K562 (cell line): Measurements from ENCODE around the gene LCNL1. TPM values are rescaled to one million over a fixed set of nuclear protein-coding genes. Genes with fewer than 3 reads are reported as not detected.

Source experiments
- ATAC-seq: fragments of 200-7000 bp; cut with Tn5 transposase; 3 replicates; pipeline ENCODE4 v1.9.1; 2020; ENCODE audit warnings: moderate library complexity
- BruUV-seq: library from RNA; stranded (reverse); fragments of 400-500 nt; replicated peaks from 2 replicates; lab custom pipeline; 2021; lab: Mats Ljungman, UMichigan
- CTCF ChIA-PET: fragments of 300-600 bp; formaldehyde crosslinking; extraction: SDS; loops from one replicate; lab custom pipeline; 2021; ENCODE audit warnings: low intra/inter-chr PET ratio; lab: Yijun Ruan, JAX
- POLR2A ChIA-PET: fragments of 300-600, 350-650 bp; sonication (Branson Sonifier 250); formaldehyde crosslinking; extraction: SDS; loops from one replicate; lab custom pipeline; 2021; ENCODE audit warnings: antibody characterized with exemption, inconsistent platforms; lab: Yijun Ruan, JAX
- DNase-seq, 4 experiments: peaks; one replicate each; pipeline versions ENCODE4 v3.0.0 to v3.0.0-alpha.2; 2011 to 2018; ENCODE audit warnings: low spot score in 3 of 4, mixed read lengths in 3 of 4; ENCODE audit errors: extremely low read depth in 1 of 4
- FAIRE-seq: peaks from 2 replicates; lab custom pipeline; 2011; peaks lifted over from hg19 to GRCh38; lab: Jason Lieb, UNC
- H2AFZ ChIP-seq: 2 replicates; pipeline ENCODE4 v1.6.0; 2011; ENCODE audit warnings: low read depth, low read length, control low read depth, inconsistent platforms
- H3K27ac ChIP-seq: fragments of 200-600 bp; 3 replicates; pipeline ENCODE4 v1.8.0; 2011; ENCODE audit warnings: low read depth, mild to moderate bottlenecking, control low read depth, inconsistent platforms, low read length, moderate library complexity, mixed read lengths; ENCODE audit errors: extremely low read depth
- H3K27me3 ChIP-seq, 2 experiments: fragments of 300-600 bp in 1 of 2; 2 replicates in 1 of 2; 3 replicates in 1 of 2; pipeline versions ENCODE4 v1.6.0 to v1.8.0; 2011; ENCODE audit warnings: inconsistent platforms in 2 of 2, low read length in 2 of 2, mild to moderate bottlenecking in 1 of 2, mixed read lengths in 1 of 2, moderate library complexity in 1 of 2; ENCODE audit not compliant: control insufficient read depth in 2 of 2, insufficient read depth in 2 of 2
- H3K36me3 ChIP-seq: fragments of 300-600 bp; 3 replicates; pipeline ENCODE4 v1.8.0; 2011; ENCODE audit warnings: mild to moderate bottlenecking, low read length, inconsistent platforms; ENCODE audit not compliant: control insufficient read depth, insufficient read depth
- H3K4me1 ChIP-seq, 2 experiments: fragments of 200-600 bp in 1 of 2; replicated peaks in 1 of 2; 2 replicates in 1 of 2; 3 replicates in 1 of 2; pipeline versions ENCODE4 v1.5.1 to v1.8.0; 2011; ENCODE audit warnings: inconsistent platforms in 2 of 2, low read length in 2 of 2, mild to moderate bottlenecking in 1 of 2, mixed read lengths in 1 of 2, moderate library complexity in 1 of 2; ENCODE audit not compliant: control insufficient read depth in 2 of 2, insufficient read depth in 2 of 2
- H3K4me2 ChIP-seq: 2 replicates; pipeline ENCODE4 v1.6.1; 2011; ENCODE audit warnings: low read length, control low read depth, inconsistent platforms, mixed read lengths; ENCODE audit not compliant: insufficient read depth
- H3K4me3 ChIP-seq: fragments of 200-600 bp; sonication (generic), shearing (Covaris generic); 2 replicates; pipeline ENCODE4 v1.5.1; 2016; ENCODE audit warnings: control low read depth, inconsistent platforms
- H3K79me2 ChIP-seq: fragments of 200-600 bp; 3 replicates; pipeline ENCODE4 v1.8.0; 2011; ENCODE audit warnings: low read length, inconsistent platforms; ENCODE audit not compliant: control insufficient read depth, insufficient read depth
- H3K9ac ChIP-seq, 2 experiments: 2 replicates each; pipeline versions ENCODE4 v1.6.0 to v1.6.1; 2011; ENCODE audit warnings: low read depth in 2 of 2, low read length in 2 of 2, control low read depth in 1 of 2, inconsistent platforms in 1 of 2, mild to moderate bottlenecking in 1 of 2, mixed read lengths in 1 of 2; ENCODE audit not compliant: insufficient read depth in 1 of 2
- H3K9me1 ChIP-seq: one replicate; pipeline ENCODE4 v1.6.0; 2011; ENCODE audit warnings: inconsistent platforms, mild to moderate bottlenecking, low read length, moderate library complexity; ENCODE audit not compliant: control insufficient read depth, insufficient read depth
- H3K9me3 ChIP-seq: replicated peaks from 2 replicates; pipeline ENCODE4 v1.5.1; 2011; ENCODE audit warnings: low read depth, low read length, inconsistent platforms; ENCODE audit not compliant: control insufficient read depth, insufficient read depth
- H4K20me1 ChIP-seq: replicated peaks from 2 replicates; pipeline ENCODE4 v1.6.1; 2011; ENCODE audit warnings: low read length, inconsistent platforms, mixed read lengths; ENCODE audit not compliant: control insufficient read depth, insufficient read depth
- BRD9 ChIP-seq: fragments of 450-650 bp; IDR thresholded peaks from 2 replicates; pipeline ENCODE4 v1.6.1; 2018; ENCODE audit warnings: low read depth; ENCODE audit not compliant: partially characterized antibody
- HMGN3 ChIP-seq: IDR thresholded peaks from 2 replicates; pipeline ENCODE4 v1.6.1; 2011; ENCODE audit warnings: borderline replicate concordance, low read depth, mild to moderate bottlenecking, mixed read lengths, low read length; ENCODE audit not compliant: insufficient read length; ENCODE audit errors: extremely low read depth
- KAT8 ChIP-seq: fragments of 450-650 bp; IDR thresholded peaks from 2 replicates; pipeline ENCODE4 v1.6.1; 2016; ENCODE audit warnings: low read depth, mild to moderate bottlenecking
- NELFE ChIP-seq: IDR thresholded peaks from 2 replicates; pipeline ENCODE4 v1.6.1; 2011; ENCODE audit warnings: mild to moderate bottlenecking; ENCODE audit not compliant: insufficient read depth, insufficient read length
- NRF1 ChIP-seq, 2 experiments: fragments of 450-650 bp; IDR thresholded peaks in 1 of 2; conservative IDR thresholded peaks in 1 of 2; 2 replicates each; pipeline ENCODE4 v1.6.1; 2014; ENCODE audit warnings: mild to moderate bottlenecking in 2 of 2
- PYGO2 ChIP-seq: fragments of 450-650 bp; IDR thresholded peaks from 2 replicates; pipeline ENCODE4 v1.6.1; 2016; ENCODE audit warnings: mild to moderate bottlenecking, missing genetic modification characterization, moderate library complexity, missing compliant biosample characterization
- RHOXF2B ChIP-seq: fragments of 250-450 bp; sonication (Bioruptor Pico); conservative IDR thresholded peaks from 2 replicates; pipeline ENCODE4 v1.5.1; 2021
- SAFB ChIP-seq: fragments of 200-400 bp; formaldehyde crosslinking; IDR thresholded peaks from 2 replicates; pipeline ENCODE4 v1.6.1; 2017; ENCODE audit warnings: low read depth, low read length, borderline replicate concordance
- TRIM24 ChIP-seq, 2 experiments: fragments of 450-650 bp; IDR thresholded peaks; 2 replicates each; pipeline ENCODE4 v1.6.1; 2016
- ZBTB49 ChIP-seq: sonication (generic); formaldehyde crosslinking; IDR thresholded peaks from 2 replicates; pipeline ENCODE4 v1.8.0; 2022; ENCODE audit warnings: missing genetic modification reagents, mild to moderate bottlenecking, borderline replicate concordance
- ZKSCAN1 ChIP-seq: fragments of 150-350 bp; IDR thresholded peaks from 2 replicates; pipeline ENCODE4 v1.6.1; 2016; ENCODE audit warnings: low read depth, low read length
- ZNF124 ChIP-seq: sonication (generic); formaldehyde crosslinking; IDR thresholded peaks from 2 replicates; pipeline ENCODE4 v1.8.1; 2022; ENCODE audit warnings: missing genetic modification reagents
- ZNF197 ChIP-seq: fragments of 200-800 bp; sonication (Bioruptor generic); IDR thresholded peaks from 2 replicates; pipeline ENCODE4 v1.6.1; 2016; ENCODE audit warnings: low read depth, missing genetic modification characterization, missing compliant biosample characterization
- ZNF77 ChIP-seq: fragments of 250-450 bp; sonication (Bioruptor Pico); IDR thresholded peaks from 2 replicates; pipeline ENCODE4 v1.5.0; 2020
- ZNF830 ChIP-seq: fragments of 250-450 bp; sonication (Bioruptor Pico); IDR thresholded peaks from 2 replicates; pipeline ENCODE4 v1.5.0; 2021; ENCODE audit warnings: mild to moderate bottlenecking
- WGBS: fragments of 100-300 bp; shearing (Covaris generic); methylation state at CpG from one replicate; pipeline ENCODE4 v1.1.6; 2016; ENCODE audit warnings: low coverage, mixed read lengths; ENCODE audit not compliant: insufficient coverage; ENCODE audit errors: missing lambda C conversion rate; 5-methylcytosine and 5-hydroxymethylcytosine counted together
- in situ Hi-C: fragments of 300-500 bp; cut with MboI; formaldehyde crosslinking; loops from 4 replicates; pipeline ENCODE4 v1.15.0; 2018; ENCODE audit warnings: inconsistent platforms, mixed read lengths
- intact Hi-C: fragments of 100-400 bp; cut with micrococcal nuclease; formaldehyde crosslinking; loops from 2 replicates; pipeline ENCODE4 v1.14.2; 2022
- polyA plus RNA-seq, 8 experiments: library from polyadenylated mRNA; depleted of rRNA in 4 of 8; stranded (reverse) in 5 of 8; unstranded in 3 of 8; fragments of >200 nt; fragmentation: Nextera tagmentation in 2 of 8; fragmentation: Illumina TruSeq in 1 of 8; extraction: Ambion mirVana in 2 of 8; extraction: Trizol in 1 of 8; gene quantifications; 2 replicates each; pipeline versions ENCODE4 v1.2.1 to v1.2.3, GENCODE V29; 2011 to 2014; ENCODE audit warnings: inconsistent platforms in 1 of 8, missing spikeins in 1 of 8
- total RNA-seq, 7 experiments: library from RNA; depleted of rRNA in 6 of 7; stranded (reverse); fragments of >200 nt in 6 of 7; fragmentation: Illumina TruSeq in 2 of 7; extraction: Trizol in 2 of 7; gene quantifications; 2 replicates each; pipeline versions ENCODE4 v1.2.1 to v1.2.3, GENCODE V29; 2011 to 2021; ENCODE audit warnings: low replicate concordance in 1 of 7
- TF ChIP-seq, protein P1 (sequence below): fragments of 250-450 bp; sonication (Bioruptor Pico); IDR thresholded peaks from 2 replicates; pipeline ENCODE4 v1.5.1; 2021; ENCODE audit warnings: mild to moderate bottlenecking
- TF ChIP-seq, protein P2 (sequence below): sonication (generic); formaldehyde crosslinking; IDR thresholded peaks from 2 replicates; pipeline ENCODE4 v1.8.0; 2022; ENCODE audit warnings: mild to moderate bottlenecking, missing genetic modification reagents
- TF ChIP-seq, protein P3 (sequence below): sonication (generic); formaldehyde crosslinking; IDR thresholded peaks from 2 replicates; pipeline ENCODE4 v1.8.0; 2022; ENCODE audit warnings: missing genetic modification reagents, mild to moderate bottlenecking, borderline replicate concordance

Gene LCNL1
- total and polyA plus RNA-seq, 9 of the 15 experiments (the other 6 are each of a cell fraction or from before 2014, with no cell fraction given) = 0.04 to 0.16 (median 0.04) TPM; not detected in 4

DNA sequence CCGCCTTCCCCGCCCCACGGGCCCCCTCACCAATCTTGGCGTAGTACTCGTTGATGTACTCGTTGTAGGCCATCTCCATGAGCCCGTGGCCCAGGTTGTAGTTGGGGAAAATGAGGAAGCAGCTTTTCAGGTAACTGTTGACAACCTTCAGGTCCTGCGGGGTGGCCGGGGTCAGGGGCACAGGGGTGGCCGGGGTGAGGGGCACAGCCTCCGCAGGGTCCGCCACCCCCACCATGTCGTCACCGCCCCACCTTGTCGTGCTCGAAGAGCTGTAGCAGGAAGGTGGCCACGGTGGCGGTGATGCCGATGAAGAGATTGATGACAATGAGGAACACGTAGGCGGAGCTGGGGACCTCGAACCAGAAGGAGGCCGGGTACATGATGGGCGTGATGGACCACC, 28.4 kb downstream of the LCNL1 start:
- no peaks in the 10 kb centered on the region for H3K9me1 ChIP-seq
- no peak for ATAC-seq
- intact Hi-C loops = no loop called here
- H3K9ac ChIP-seq = no peak overlapping the region
- in situ Hi-C loops = no loop called here
- no peaks in the 10 kb centered on the region for H4K20me1 ChIP-seq
- H3K9me3 ChIP-seq = no peaks in the 10 kb centered on the region
- no peak for FAIRE-seq
- no peak overlapping the region for H2AFZ ChIP-seq
- BruUV-seq = no TSS peak
- H3K27ac ChIP-seq = no peak overlapping the region
- POLR2A ChIA-PET = interaction anchor here (0.6 to 1.5 kb wide), 2 partner anchors 11 to 159 kb away, joined by 3 to 4 read pairs; no protein-coding TSS in a partner anchor
- no peak for DNase-seq
- H3K79me2 ChIP-seq = no peaks in the 10 kb centered on the region
- H3K36me3 ChIP-seq = no peaks in the 10 kb centered on the region
- 77% methylated on average over 12 of the region's 24 CpGs for WGBS
- no peak overlapping the region for H3K4me2 ChIP-seq
- CTCF ChIA-PET = no interaction called here
- no peaks in the 10 kb centered on the region for H3K27me3 ChIP-seq
- peaks cover 0 to 76% of the 10 kb centered on the region in 2 experiments; a peak in 2 of 5 replicates for H3K4me1 ChIP-seq
- no peak overlapping the region for H3K4me3 ChIP-seq
- TF ChIP-seq RHOXF2B (no peak), ZNF124 (CRISPR knock-in tag) (no peak), ZNF830 (no peak), ZNF77 (CRISPR knock-in tag) (no peak), NRF1 (conservative IDR thresholded peaks at IDR 0.05 in 1 of 2, IDR thresholded peaks at IDR 0.05 in 1 of 2) (no peak), SAFB (no peak), ZBTB49 (CRISPR knock-in tag) (no peak), PYGO2 (tag) (no peak), BRD9 (no peak), HMGN3 (no peak), ZNF197 (no peak), TRIM24 (IDR thresholded peaks at IDR 0.05) (no peak), KAT8 (no peak), NELFE (no peak), ZKSCAN1 (no peak)
- TF ChIP-seq, protein P1, sequence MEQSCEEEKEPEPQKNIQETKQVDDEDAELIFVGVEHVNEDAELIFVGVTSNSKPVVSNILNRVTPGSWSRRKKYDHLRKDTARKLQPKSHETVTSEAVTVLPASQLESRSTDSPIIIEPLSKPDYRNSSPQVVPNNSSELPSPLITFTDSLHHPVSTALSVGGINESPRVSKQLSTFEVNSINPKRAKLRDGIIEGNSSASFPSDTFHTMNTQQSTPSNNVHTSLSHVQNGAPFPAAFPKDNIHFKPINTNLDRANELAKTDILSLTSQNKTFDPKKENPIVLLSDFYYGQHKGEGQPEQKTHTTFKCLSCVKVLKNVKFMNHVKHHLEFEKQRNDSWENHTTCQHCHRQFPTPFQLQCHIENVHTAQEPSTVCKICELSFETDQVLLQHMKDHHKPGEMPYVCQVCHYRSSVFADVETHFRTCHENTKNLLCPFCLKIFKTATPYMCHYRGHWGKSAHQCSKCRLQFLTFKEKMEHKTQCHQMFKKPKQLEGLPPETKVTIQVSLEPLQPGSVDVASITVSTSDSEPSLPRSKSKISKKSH (CRISPR knock-in tag) = no peak
- TF ChIP-seq, protein P2, sequence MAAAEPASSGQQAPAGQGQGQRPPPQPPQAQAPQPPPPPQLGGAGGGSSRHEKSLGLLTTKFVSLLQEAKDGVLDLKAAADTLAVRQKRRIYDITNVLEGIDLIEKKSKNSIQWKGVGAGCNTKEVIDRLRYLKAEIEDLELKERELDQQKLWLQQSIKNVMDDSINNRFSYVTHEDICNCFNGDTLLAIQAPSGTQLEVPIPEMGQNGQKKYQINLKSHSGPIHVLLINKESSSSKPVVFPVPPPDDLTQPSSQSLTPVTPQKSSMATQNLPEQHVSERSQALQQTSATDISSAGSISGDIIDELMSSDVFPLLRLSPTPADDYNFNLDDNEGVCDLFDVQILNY (CRISPR knock-in tag) = no peak
- TF ChIP-seq, protein P3, sequence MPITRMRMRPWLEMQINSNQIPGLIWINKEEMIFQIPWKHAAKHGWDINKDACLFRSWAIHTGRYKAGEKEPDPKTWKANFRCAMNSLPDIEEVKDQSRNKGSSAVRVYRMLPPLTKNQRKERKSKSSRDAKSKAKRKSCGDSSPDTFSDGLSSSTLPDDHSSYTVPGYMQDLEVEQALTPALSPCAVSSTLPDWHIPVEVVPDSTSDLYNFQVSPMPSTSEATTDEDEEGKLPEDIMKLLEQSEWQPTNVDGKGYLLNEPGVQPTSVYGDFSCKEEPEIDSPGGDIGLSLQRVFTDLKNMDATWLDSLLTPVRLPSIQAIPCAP (CRISPR knock-in tag) = no peak
